A172 (cell line): ENCODE data around the gene CDKN2D. TPM values are rescaled to one million over a fixed set of nuclear protein-coding genes. Genes with fewer than 3 reads are reported as not detected.
"Not testable (repeated sequence)": the region's sequence is repeated elsewhere in the genome, so short reads cannot be mapped to it uniquely, and the experiment has no call there.

Experiments
- DNase-seq: peaks from one replicate; pipeline ENCODE4 v3.0.0-alpha.2; 2015; ENCODE audit warnings: low spot score
- total RNA-seq: library from RNA; depleted of rRNA; stranded (reverse); fragments of >200 nt; shearing (Covaris generic); gene quantifications from 2 replicates; pipeline ENCODE4 v1.2.3, GENCODE V29; 2014

CDKN2D gene
- total RNA-seq, 1 experiment from 2014 or later, result 10.6 TPM

GRCh38 chr19:10551698-10552301 is 17.0 kb downstream of the CDKN2D start:
- DNase-seq, result peak; percentile 30

- not testable (repeated sequence) for DNase-seq
Observed at GRCh38 chr19:10551006-10551405, 17.8 kb downstream of the CDKN2D start.

- no peak for DNase-seq
Observed at GRCh38 chr19:10550336-10550735, 18.4 kb downstream of the CDKN2D start.

GRCh38 chr19:10549733-10550132 is 19.0 kb downstream of the CDKN2D start:
- DNase-seq, result no peak

- DNase-seq, result no peak
Observed at GRCh38 chr19:10548746-10549276, 20.0 kb downstream of the CDKN2D start.

- DNase-seq, result no peak
Observed at GRCh38 chr19:10546817-10547216, 22.0 kb downstream of the CDKN2D start.

- no peak for DNase-seq
Observed at GRCh38 chr19:10544753-10545251, 24.0 kb downstream of the CDKN2D start.

GRCh38 chr19:10544242-10544752 is 24.5 kb downstream of the CDKN2D start:
- DNase-seq, result no peak

- DNase-seq, result peak; percentile 53
Observed at GRCh38 chr19:10543420-10544241, 25.1 kb downstream of the CDKN2D start, which contains the start of gene ATG4D. Gene ATG4D, plus strand, starts transcription at chr19:10543904. Its CDS starts 187 bp downstream, at chr19:10544091.

GRCh38 chr19:10543059-10543419 is 25.7 kb downstream of the CDKN2D start:
- no peak for DNase-seq

GRCh38 chr19:10539016-10539415 is 29.8 kb downstream of the CDKN2D start:
- not testable (repeated sequence) for DNase-seq

- no peak for DNase-seq
Observed at GRCh38 chr19:10538204-10538983, 30.4 kb downstream of the CDKN2D start.

GRCh38 chr19:10537668-10538067 is 31.1 kb downstream of the CDKN2D start:
- no peak for DNase-seq

- DNase-seq, result no peak
Observed at GRCh38 chr19:10535613-10536012, 33.2 kb downstream of the CDKN2D start.

GRCh38 chr19:10533646-10534386 is 35.0 kb downstream of the CDKN2D start:
- DNase-seq, result peak; percentile 99

GRCh38 chr19:10532457-10532856 is 36.3 kb downstream of the CDKN2D start:
- no peak for DNase-seq

GRCh38 chr19:10526887-10527286 is 41.9 kb downstream of the CDKN2D start:
- DNase-seq, result not testable (repeated sequence)

- DNase-seq, result no peak
Observed at GRCh38 chr19:10525636-10526035, 43.1 kb downstream of the CDKN2D start.

GRCh38 chr19:10523135-10523636 is 45.6 kb downstream of the CDKN2D start:
- no peak for DNase-seq

- no peak for DNase-seq
Observed at GRCh38 chr19:10521461-10522171, 47.2 kb downstream of the CDKN2D start.
